ENCODE results near the gene GADL1. TPM values are rescaled to one million over a fixed set of nuclear protein-coding genes. Genes with fewer than 3 reads are reported as not detected.

GADL1 gene
- total RNA-seq, 1 experiment from 2014 or later = 0.09 TPM

- no peak overlapping the region for H2AK5ac ChIP-seq (ENCODE audit: insufficient read length, low read length)
- H3K4me1 ChIP-seq (ENCODE audit: insufficient read depth, low read length) = no peaks in the 10 kb centered on the region
- no peak overlapping the region for H4K5ac ChIP-seq (ENCODE audit: insufficient read length, low read depth, low read length)
- H3K23me2 ChIP-seq (ENCODE audit: insufficient read length, low read depth, low read length, poor library complexity, severe bottlenecking) = no peaks in the 10 kb centered on the region
- H3K9me3 ChIP-seq (ENCODE audit: control insufficient read depth, low read depth, low read length) = no peaks in the 10 kb centered on the region
- no peak overlapping the region for H3K4me2 ChIP-seq (ENCODE audit: insufficient read depth, insufficient read length, low read length)
- no peaks in the 10 kb centered on the region for H3K27me3 ChIP-seq (ENCODE audit: insufficient read depth, low read length)
- H3T11ph ChIP-seq (ENCODE audit: low read length) = no peak overlapping the region
- Mint-ChIP-seq H3K27me3 (ENCODE audit: low read depth) (no peaks in the 10 kb centered on the region), H3K4me3 (no peak overlapping the region), H3K27ac (no peak overlapping the region), H3K4me1 (no peaks in the 10 kb centered on the region), H3K9me3 (no peaks in the 10 kb centered on the region; a peak in 1 of 5 replicates), H3K36me3 (ENCODE audit: insufficient read depth in 1 of 3, low read depth in 3 of 3) (no peaks in the 10 kb centered on the region)
- H3K27ac ChIP-seq (ENCODE audit: insufficient read length, low read depth, low read length) = no peak overlapping the region
- H2BK20ac ChIP-seq (ENCODE audit: low read depth, low read length, poor library complexity, severe bottlenecking) = no peak overlapping the region
- H4K8ac ChIP-seq (replicated peaks; ENCODE audit: insufficient read length, low read depth, low read length) = no peak overlapping the region
- no peaks in the 10 kb centered on the region for H3K79me1 ChIP-seq (ENCODE audit: insufficient read depth, low read depth, low read length, poor library complexity, severe bottlenecking)
- no peaks in the 10 kb centered on the region for H3K79me2 ChIP-seq (ENCODE audit: insufficient read depth, low read length)
- no peak overlapping the region for H2BK5ac ChIP-seq (ENCODE audit: insufficient read length, low read length)
- H4K20me1 ChIP-seq (ENCODE audit: control insufficient read depth, insufficient read depth, insufficient read length) = no peaks in the 10 kb centered on the region
- no peak overlapping the region for H3K9ac ChIP-seq (ENCODE audit: extremely low read depth, insufficient read length, low read length)
- no peak overlapping the region for H3K23ac ChIP-seq (ENCODE audit: insufficient read length, low read depth, low read length)
- H2BK12ac ChIP-seq (ENCODE audit: insufficient read length, low read depth, low read length) = no peak overlapping the region
- DNase-seq = no peak
- WGBS (ENCODE audit: extremely low coverage, insufficient read length, low lambda C conversion rate) = no CpG with 5 or more reads among the region's 5 CpGs
- no peak overlapping the region for H2BK15ac ChIP-seq (ENCODE audit: low read depth, low read length)
- no peak overlapping the region for H3K56ac ChIP-seq (ENCODE audit: insufficient read length, low read depth, low read length)
- no peak overlapping the region for H2BK120ac ChIP-seq (ENCODE audit: low read depth, low read length, poor library complexity, severe bottlenecking)
- H4K91ac ChIP-seq (ENCODE audit: insufficient read length, low read depth, low read length) = no peak overlapping the region
- no peak overlapping the region for H2AFZ ChIP-seq (ENCODE audit: low read length)
- no peak overlapping the region for H3K14ac ChIP-seq (ENCODE audit: insufficient read depth, low read length)
- no peak overlapping the region for H3K4ac ChIP-seq (ENCODE audit: low read depth, low read length)
- H3K18ac ChIP-seq (ENCODE audit: insufficient read length, low read depth, low read length) = no peak overlapping the region
- TF ChIP-seq, protein P1, sequence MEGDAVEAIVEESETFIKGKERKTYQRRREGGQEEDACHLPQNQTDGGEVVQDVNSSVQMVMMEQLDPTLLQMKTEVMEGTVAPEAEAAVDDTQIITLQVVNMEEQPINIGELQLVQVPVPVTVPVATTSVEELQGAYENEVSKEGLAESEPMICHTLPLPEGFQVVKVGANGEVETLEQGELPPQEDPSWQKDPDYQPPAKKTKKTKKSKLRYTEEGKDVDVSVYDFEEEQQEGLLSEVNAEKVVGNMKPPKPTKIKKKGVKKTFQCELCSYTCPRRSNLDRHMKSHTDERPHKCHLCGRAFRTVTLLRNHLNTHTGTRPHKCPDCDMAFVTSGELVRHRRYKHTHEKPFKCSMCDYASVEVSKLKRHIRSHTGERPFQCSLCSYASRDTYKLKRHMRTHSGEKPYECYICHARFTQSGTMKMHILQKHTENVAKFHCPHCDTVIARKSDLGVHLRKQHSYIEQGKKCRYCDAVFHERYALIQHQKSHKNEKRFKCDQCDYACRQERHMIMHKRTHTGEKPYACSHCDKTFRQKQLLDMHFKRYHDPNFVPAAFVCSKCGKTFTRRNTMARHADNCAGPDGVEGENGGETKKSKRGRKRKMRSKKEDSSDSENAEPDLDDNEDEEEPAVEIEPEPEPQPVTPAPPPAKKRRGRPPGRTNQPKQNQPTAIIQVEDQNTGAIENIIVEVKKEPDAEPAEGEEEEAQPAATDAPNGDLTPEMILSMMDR (conservative IDR thresholded peaks at IDR 0.05) = no peak
Observed at GRCh38 chr3:30720586-30721313, 173.7 kb downstream of the GADL1 start.

Measured in H9 (cell line).